ELR (cell line): ENCODE measurements around the gene DTX3.
"Not testable (repeated sequence)": the region's sequence is repeated elsewhere in the genome, so short reads cannot be mapped to it uniquely, and the experiment has no call there.

ENCODE experiments used
- DNase-seq: peaks from one replicate; pipeline ENCODE4 v3.0.0-alpha.2; 2015; ENCODE audit warnings: low read depth

Gene DTX3

GRCh38 chr12:57604454-57604991 is at the start of gene DTX3:
DTX3 (plus strand) TSS chr12:57604824; CDS start chr12:57606518, 1,694 bp downstream.
- peak; percentile 57 for DNase-seq

GRCh38 chr12:57554897-57555296 is 49.7 kb upstream of the DTX3 start:
- no peak for DNase-seq

- no peak for DNase-seq
These were observed 45.8 kb upstream of the DTX3 start for GRCh38 chr12:57558864-57559263.

- no peak for DNase-seq
These were observed 44.1 kb upstream of the DTX3 start for GRCh38 chr12:57560516-57560915.

- peak; percentile 46 for DNase-seq
These were observed 43.5 kb upstream of the DTX3 start for GRCh38 chr12:57561117-57561516.

GRCh38 chr12:57563358-57563757 is 41.3 kb upstream of the DTX3 start:
- DNase-seq: no peak

- no peak for DNase-seq
These were observed 40.4 kb upstream of the DTX3 start for GRCh38 chr12:57564178-57564740.

- no peak for DNase-seq
These were observed 35.8 kb upstream of the DTX3 start for GRCh38 chr12:57568838-57569237.

- no peak for DNase-seq
These were observed 34.8 kb upstream of the DTX3 start for GRCh38 chr12:57569858-57570257.

- not testable (repeated sequence) for DNase-seq
These were observed 34.2 kb upstream of the DTX3 start for GRCh38 chr12:57570438-57570837.

- no peak for DNase-seq
These were observed 32.5 kb upstream of the DTX3 start for GRCh38 chr12:57571926-57572762.

- no peak for DNase-seq
These were observed 29.8 kb upstream of the DTX3 start for GRCh38 chr12:57574795-57575194.

GRCh38 chr12:57575771-57576612 is 28.6 kb upstream of the DTX3 start:
- no peak for DNase-seq

- DNase-seq: peak; percentile 17
These were observed 27.9 kb upstream of the DTX3 start for GRCh38 chr12:57576613-57577160.

- no peak for DNase-seq
These were observed 26.5 kb upstream of the DTX3 start for GRCh38 chr12:57577981-57578758.

GRCh38 chr12:57579011-57579410 is 25.6 kb upstream of the DTX3 start:
- DNase-seq: peak; percentile 30

- no peak for DNase-seq
These were observed 24.8 kb upstream of the DTX3 start for GRCh38 chr12:57579677-57580465.

GRCh38 chr12:57580466-57580795 is 24.2 kb upstream of the DTX3 start:
- DNase-seq: no peak

- DNase-seq: no peak
These were observed 22.8 kb upstream of the DTX3 start for GRCh38 chr12:57581802-57582201.

- DNase-seq: no peak
These were observed 22.2 kb upstream of the DTX3 start for GRCh38 chr12:57582440-57582839.
